Lung (tissue), 12 donors: ENCODE data around the gene XPR1. TPM values are rescaled to one million over a fixed set of nuclear protein-coding genes. Genes with fewer than 3 reads are reported as not detected.

Source experiments
- ATAC-seq: fragments of 200-7000 bp; cut with Tn5 transposase; one replicate; pipeline ENCODE4 v1.9.1; 2020; ENCODE audit warnings: moderate number of reproducible peaks; ENCODE audit not compliant: insufficient read depth, low FRiP score
- DNase-seq, 3 donors: peaks; one replicate each; pipeline ENCODE4 v3.0.0-alpha.2; 2013 to 2017
- H3K27ac ChIP-seq, 2 donors: one replicate each; pipeline ENCODE4 v1.5.1; 2013; ENCODE audit warnings: mild to moderate bottlenecking in 2 of 2, moderate library complexity in 2 of 2, control low read depth in 1 of 2, inconsistent platforms in 1 of 2, low read depth in 1 of 2, low read length in 1 of 2
- H3K27me3 ChIP-seq, 3 donors: one replicate each; pipeline ENCODE4 v1.5.1; 2013; ENCODE audit warnings: low read length in 2 of 3; ENCODE audit not compliant: control insufficient read depth in 3 of 3, insufficient read depth in 3 of 3
- H3K36me3 ChIP-seq, 4 donors: one replicate each; pipeline ENCODE4 v1.5.1; 2013; ENCODE audit warnings: low read length in 4 of 4, mild to moderate bottlenecking in 1 of 4, moderate library complexity in 1 of 4; ENCODE audit not compliant: control insufficient read depth in 4 of 4, insufficient read depth in 4 of 4
- H3K4me1 ChIP-seq, 5 donors: one replicate each; pipeline ENCODE4 v1.5.1; 2013; ENCODE audit warnings: low read length in 5 of 5, mild to moderate bottlenecking in 2 of 5, moderate library complexity in 1 of 5; ENCODE audit not compliant: control insufficient read depth in 5 of 5, insufficient read depth in 5 of 5
- H3K4me3 ChIP-seq: one replicate; pipeline ENCODE4 v1.5.1; 2013; ENCODE audit warnings: mild to moderate bottlenecking, control low read depth, moderate library complexity
- H3K9ac ChIP-seq, 2 donors: one replicate each; pipeline ENCODE4 v1.5.1; 2013; ENCODE audit warnings: low read length in 2 of 2, control low read depth in 1 of 2; ENCODE audit not compliant: insufficient read depth in 1 of 2
- H3K9me3 ChIP-seq, 4 donors: one replicate each; pipeline ENCODE4 v1.5.1; 2013; ENCODE audit warnings: low read length in 3 of 4, mild to moderate bottlenecking in 1 of 4, moderate library complexity in 1 of 4; ENCODE audit not compliant: control insufficient read depth in 4 of 4, insufficient read depth in 3 of 4
- CTCF ChIP-seq: IDR thresholded peaks from 2 replicates; pipeline ENCODE4 v1.5.1; 2012; ENCODE audit warnings: mild to moderate bottlenecking; ENCODE audit errors: control extremely low read depth, extremely low read depth
- WGBS, 2 donors: extraction: QIAGEN DNeasy Blood & Tissue Kit; methylation state at CpG; one replicate each; pipeline ENCODE4 v1.1.7; 2013; 5-methylcytosine and 5-hydroxymethylcytosine counted together
- polyA plus RNA-seq, 2 donors: library from polyadenylated mRNA; stranded (reverse); fragments of 200-250 nt; gene quantifications; one replicate each; pipeline ENCODE4 v1.2.1, GENCODE V29; 2013
- total RNA-seq, 2 donors: library from RNA; depleted of rRNA in 1 of 2; stranded (reverse); fragments of >200 nt in 1 of 2; gene quantifications; one replicate each; pipeline ENCODE4 v1.2.1, GENCODE V29; 2014 to 2021
- donor health status: control.
- donor health status: control.
- donor health status: Bipolar disorder and iron deficiency.
- donor health status: healthy.
- donor health status: DM: yes; HTN: yes; CAD: no.

The XPR1 gene
- total and polyA plus RNA-seq, 4 donors = 7.4 to 44.0 (median 21.9) TPM

GRCh38 chr1:180927348-180927747, 295.5 kb downstream of the XPR1 start:
- 82 to 86% methylated on average over 13 of the region's 13 CpGs for WGBS, 2 donors
- DNase-seq = no peak
- peak overlapping the region in 1 of 2 donors; percentile 54 for H3K27ac ChIP-seq

GRCh38 chr1:180927841-180928240, 296.0 kb downstream of the XPR1 start:
- DNase-seq (peak in 1 of 3 donors; percentile 45), ATAC-seq (no peak)
- Histone ChIP-seq H3K27ac (no peak overlapping the region), H3K27me3 (no peaks in the 10 kb centered on the region), H3K4me1 (peaks cover 3 to 67% (median 40%) of the 10 kb centered on the region in 5 donors), H3K9me3 (no peaks in the 10 kb centered on the region), H3K4me3 (no peak overlapping the region), H3K9ac (no peak overlapping the region), H3K36me3 (peaks cover 0 to 19% (median 9%) of the 10 kb centered on the region in 4 donors)
- 75 to 78% methylated on average over 4 of the region's 4 CpGs for WGBS, 2 donors
- TF ChIP-seq CTCF = no peak

More at GRCh38 chr1:180927348-180927747, 295.5 kb downstream of the XPR1 start:
- no peak for TF ChIP-seq CTCF
- H3K27me3 ChIP-seq = no peaks in the 10 kb centered on the region
- H3K4me1 ChIP-seq = peaks cover 3 to 62% (median 39%) of the 10 kb centered on the region in 5 donors
- no peak overlapping the region for H3K9ac ChIP-seq
- no peak for ATAC-seq
- H3K9me3 ChIP-seq = no peaks in the 10 kb centered on the region
- peaks cover 0 to 19% (median 9%) of the 10 kb centered on the region in 4 donors for H3K36me3 ChIP-seq
- no peak overlapping the region for H3K4me3 ChIP-seq

- no peak for TF ChIP-seq CTCF
- DNase-seq (no peak), ATAC-seq (no peak)
- Histone ChIP-seq H3K4me1 (peaks cover 3 to 66% (median 44%) of the 10 kb centered on the region in 5 donors), H3K27ac (no peak overlapping the region), H3K9ac (peak overlapping the region in 1 of 2 donors; percentile 30), H3K4me3 (no peak overlapping the region), H3K9me3 (no peaks in the 10 kb centered on the region), H3K27me3 (no peaks in the 10 kb centered on the region), H3K36me3 (peaks cover 0 to 24% (median 11%) of the 10 kb centered on the region in 4 donors)
- 87 to 90% methylated on average over 17 of the region's 17 CpGs for WGBS, 2 donors
Observed at GRCh38 chr1:180928331-180929230, 296.8 kb downstream of the XPR1 start.
